Skin of body (tissue), 2 donors: ENCODE measurements around the gene CHTF18. TPM values are rescaled to one million over a fixed set of nuclear protein-coding genes. Genes with fewer than 3 reads are reported as not detected.
"Not testable (repeated sequence)": the region's sequence is repeated elsewhere in the genome, so short reads cannot be mapped to it uniquely, and the experiment has no call there.

Experiments used
- DNase-seq: peaks from one replicate; lab custom pipeline; 2025; lab: John Stamatoyannopoulos, UW
- total RNA-seq: library from RNA; depleted of rRNA; stranded (reverse); fragments of >200 nt; gene quantifications from one replicate; pipeline ENCODE4 v1.2.3, GENCODE V29; 2014

Gene CHTF18
- total RNA-seq, 1 donor from 2014 or later = 10.1 TPM

DNA sequence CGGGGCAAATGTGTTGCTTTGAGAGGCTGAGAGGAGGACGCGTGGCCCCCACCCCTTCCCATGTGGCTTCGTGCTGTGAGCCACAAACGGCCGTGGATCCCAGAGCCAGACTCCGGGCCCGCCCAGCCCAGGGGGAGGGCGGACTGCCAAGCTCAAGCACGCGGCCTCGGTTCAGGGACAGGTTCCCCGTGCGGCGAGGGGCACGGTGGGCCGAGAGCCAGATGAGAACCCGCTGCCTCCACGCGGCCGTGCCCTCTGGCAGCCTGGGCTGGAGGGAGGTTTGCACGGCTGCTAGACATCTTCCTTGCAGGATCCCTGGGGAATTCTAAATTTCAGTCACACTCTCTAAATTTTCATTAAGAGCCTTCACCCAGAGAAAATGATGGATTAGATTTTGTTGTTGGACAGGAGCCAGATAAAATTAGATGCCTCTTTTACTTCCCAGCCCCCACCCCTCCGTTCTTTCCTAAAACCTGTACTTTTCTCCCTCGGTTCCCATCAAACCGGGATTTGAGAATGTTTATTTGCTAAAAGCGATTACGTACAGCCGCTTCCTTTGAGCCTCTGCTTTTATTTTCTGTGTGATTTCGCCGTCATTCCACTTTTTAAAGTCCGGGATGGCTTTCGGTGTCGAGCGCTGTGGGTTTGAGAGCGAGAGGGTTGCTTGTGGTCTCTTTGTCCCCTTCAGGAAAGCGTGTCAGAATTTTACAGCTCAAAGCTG, 37.1 kb downstream of the CHTF18 start:
- DNase-seq = no peak

DNA sequence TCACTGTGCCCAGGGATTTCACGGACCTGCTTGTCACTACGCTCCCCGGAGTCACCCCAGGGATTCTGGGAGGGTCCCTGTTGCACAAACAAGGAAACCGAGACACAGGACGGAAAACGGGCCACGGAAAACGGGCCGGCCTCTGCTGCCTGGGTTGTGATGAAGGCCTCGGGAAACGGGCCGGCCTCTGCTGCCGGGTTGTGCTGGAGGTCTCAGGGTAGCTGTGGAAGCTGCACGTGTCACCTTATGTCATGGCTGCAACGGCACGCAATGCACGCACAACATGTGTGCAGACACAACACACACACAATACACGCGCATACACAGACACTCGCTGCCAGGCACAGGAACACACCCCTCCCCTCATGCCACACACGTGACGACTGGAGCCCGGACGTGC, 39.1 kb downstream of the CHTF18 start:
- no peak for DNase-seq

DNA sequence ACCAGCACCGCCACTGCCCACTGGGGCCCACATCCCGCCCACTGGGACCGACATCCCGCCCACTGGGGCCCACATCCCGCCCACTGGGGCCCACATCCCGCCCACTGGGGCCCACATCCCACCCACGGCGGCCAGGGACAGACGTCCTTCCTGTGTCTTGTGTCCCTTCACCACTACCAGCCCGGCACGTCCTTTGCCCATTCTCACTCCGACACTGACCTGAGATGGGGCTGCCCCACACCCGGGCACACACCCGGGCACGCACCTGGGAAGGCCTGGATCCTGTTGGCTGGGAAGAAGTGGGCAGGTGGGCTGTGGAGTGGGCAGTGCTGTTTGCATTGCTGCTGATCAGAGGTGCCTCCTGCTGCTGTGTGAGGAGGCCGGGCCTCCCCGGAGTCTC, 40.5 kb downstream of the CHTF18 start:
- no peak for DNase-seq

DNA sequence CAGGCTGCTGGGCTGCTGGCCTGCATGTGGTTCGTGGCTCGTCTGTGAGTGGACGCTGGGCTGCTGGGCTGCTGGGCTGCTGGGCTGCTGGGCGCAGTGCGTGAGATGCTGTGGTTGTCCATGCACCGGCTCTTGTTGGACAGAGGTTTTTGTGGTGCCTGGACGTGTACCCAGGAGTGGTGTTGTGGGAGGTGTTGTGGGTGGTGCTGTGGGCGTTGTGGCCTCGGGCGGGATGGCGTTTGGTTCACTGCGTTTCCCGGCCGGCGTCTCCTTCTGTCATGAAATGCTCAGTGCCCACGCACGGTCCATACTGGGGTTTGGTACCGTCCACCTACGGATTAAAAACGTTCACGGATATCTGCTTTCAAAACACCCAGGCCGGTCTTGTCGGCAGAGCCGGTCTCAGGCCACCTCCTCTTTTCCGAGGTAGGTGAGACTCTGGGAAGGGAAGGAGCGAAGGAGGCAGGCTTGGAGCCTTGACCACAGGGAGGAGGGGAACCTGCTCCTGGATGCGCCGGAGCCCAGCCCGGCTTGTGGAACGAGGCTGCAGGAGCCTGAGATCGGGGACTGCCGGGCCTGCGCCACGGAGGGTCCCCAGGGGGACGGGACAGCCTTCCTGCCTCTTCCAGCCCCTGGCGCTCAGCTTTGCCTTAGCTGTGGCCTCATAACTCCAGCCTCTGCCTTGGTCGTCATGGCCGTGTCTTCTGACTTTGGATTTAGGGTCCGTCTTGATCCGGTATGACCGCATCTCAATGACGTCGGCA, 41.9 kb downstream of the CHTF18 start:
- no peak for DNase-seq

DNA sequence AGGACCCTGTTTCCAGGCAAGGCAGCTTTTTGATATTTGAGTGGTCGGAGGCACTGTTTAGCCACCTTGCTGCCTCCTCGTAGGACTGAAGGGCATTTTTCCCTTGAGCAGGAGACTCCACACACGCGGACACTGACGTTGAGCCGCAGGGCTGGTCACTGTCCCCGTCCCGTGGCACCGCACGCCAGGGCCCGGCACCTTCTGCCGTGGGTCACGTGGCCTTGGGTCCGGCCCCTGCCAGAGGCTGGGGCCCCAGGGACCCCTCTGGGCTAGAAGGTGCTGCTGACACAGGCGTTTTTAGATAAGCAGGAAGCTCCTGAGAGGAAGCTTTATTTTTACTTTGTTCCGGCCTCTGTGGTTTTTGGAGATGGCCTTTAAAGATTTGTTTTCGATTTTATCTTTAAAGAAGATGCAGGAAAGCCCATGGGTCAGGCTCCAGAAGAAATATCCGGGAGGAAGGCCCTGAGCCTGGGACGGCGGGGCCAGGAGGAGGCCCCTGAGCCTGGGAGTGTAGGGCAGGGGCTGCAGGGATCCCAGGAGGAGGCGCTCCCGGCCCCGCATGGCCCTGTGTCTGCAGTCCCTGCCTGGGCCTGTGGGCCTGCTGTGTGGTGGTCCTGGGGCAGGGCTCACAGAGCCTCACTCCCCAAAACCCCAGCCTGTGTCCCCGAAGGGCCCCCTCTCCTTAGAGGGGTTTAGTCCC, 42.6 kb downstream of the CHTF18 start:
- no peak for DNase-seq

DNA sequence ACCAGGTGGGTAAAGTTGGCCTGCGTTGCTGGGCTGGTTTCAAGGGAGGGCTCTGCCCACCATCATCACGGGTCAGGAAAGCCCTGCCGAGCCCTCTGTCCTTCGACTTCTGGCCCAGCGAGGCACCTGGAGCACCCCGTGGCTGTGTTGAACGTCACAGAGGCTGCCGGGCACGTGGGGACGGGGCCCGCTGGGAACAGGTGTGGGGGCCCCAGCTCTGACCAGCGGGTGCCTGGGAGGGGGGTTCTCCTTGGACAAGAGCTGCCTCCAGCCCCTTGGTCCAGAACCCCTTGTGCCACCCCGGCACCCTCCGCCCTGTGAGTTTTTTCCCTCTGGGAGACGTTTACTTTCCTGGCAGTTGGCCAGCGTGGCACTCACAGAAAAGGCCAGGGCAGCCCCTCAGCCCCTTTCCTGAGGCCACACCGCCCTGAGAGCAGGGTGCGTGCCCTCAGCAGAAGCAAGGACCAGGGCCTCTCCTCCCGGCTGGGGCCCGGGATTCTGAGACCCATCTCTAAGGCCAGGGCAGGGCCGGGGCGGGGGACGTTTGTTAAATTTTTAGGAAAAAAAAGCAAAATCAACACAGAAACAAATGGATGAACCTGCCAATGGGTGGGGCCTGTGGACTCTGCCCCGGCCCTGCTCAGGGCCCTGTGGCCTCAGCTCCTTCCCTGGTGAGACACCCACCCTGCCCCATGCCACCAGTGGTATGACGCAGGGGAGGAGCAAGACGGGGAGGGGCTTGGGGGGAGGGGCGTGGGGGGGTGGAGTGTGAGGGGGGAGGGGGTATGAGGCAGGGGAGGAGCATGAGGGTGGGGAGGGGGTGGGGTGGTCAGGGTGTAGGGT, 43.4 kb downstream of the CHTF18 start:
- no peak for DNase-seq

- DNase-seq = no peak
These were observed 44.4 kb downstream of the CHTF18 start for GRCh38 chr16:832652-833336.

GRCh38 chr16:833411-833810, 45.0 kb downstream of the CHTF18 start:
- DNase-seq = no peak

- DNase-seq = no peak
These were observed 47.0 kb downstream of the CHTF18 start for GRCh38 chr16:835373-835772.

DNA sequence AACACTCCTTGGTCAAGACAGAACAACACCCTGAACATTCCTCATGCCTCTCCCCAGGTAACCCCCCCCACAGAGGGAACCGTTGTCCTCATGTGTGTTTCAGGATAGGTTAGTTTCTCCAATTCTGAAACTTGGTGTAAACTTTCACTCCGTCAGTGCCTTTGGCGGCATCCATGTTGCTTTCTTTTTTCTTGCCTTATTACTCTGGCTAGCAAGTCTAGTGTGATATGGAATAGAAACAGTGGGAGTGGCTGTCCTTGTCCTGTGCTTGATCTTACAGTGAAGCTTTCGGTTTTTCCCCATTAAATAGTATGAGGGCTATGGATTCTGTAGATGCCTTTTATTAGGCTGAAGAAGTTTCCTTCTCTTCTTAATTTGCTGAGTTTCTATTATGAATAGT, 47.8 kb downstream of the CHTF18 start:
- DNase-seq = no peak

DNA sequence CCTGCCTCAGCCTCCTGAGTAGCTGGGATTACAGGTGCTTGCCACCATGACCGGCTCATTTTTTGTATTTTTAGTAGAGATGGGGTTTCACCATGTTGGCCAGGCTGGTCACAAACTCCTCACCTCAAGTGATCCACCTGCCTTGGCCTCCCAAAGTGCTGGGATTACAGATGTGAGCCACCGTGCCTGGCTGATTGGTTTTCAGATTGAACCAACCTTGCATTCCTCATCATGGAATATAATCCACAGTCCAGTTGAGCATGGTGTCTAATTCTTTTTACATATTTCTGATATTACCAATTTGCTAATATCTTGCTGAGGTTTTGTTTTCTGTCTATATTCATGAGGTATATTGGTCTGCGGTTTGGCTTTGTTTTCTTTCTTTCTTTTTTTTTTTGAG, 48.4 kb downstream of the CHTF18 start:
- not testable (repeated sequence) for DNase-seq

GRCh38 chr16:838741-839140, 50.3 kb downstream of the CHTF18 start:
- no peak for DNase-seq

DNA sequence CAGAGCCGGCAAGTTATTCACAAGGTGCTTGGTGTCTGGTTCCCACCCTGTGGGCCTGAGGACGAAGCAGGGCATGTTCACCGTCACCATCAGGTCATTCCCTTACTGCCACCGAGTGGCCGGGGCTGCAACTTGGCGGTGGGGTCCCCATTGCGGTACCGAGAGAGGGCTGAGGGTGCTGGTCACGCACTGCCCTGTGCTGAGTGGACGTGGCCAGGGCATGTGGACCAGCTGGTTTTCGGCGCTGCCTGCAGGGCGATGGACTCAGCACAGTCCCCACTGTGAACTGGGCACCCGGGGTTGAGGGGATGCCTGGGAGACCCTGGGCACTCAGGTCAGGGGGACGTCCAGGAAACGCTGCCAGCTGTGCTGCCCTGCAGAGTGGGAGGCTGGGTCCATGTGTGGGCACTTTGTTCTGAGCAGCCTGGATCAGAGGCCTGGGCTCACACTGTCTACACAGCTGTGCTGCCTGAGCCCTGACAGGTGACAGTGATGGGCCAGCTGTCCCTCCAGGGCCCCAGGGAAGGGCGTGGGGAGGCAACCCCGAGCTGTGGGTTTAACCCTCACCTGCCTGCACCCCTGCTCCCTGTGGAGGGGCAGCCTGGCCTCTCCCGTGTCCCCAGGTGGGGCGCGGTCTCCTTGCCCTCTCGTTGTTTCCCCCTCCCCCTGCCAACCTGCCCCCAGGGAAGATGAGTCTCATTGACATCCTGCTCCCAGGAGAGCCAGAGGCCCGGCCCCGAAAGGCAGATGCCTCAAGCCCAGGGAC, 51.4 kb downstream of the CHTF18 start:
- DNase-seq = no peak

GRCh38 chr16:840561-841454, 52.4 kb downstream of the CHTF18 start:
- DNase-seq = no peak

DNA sequence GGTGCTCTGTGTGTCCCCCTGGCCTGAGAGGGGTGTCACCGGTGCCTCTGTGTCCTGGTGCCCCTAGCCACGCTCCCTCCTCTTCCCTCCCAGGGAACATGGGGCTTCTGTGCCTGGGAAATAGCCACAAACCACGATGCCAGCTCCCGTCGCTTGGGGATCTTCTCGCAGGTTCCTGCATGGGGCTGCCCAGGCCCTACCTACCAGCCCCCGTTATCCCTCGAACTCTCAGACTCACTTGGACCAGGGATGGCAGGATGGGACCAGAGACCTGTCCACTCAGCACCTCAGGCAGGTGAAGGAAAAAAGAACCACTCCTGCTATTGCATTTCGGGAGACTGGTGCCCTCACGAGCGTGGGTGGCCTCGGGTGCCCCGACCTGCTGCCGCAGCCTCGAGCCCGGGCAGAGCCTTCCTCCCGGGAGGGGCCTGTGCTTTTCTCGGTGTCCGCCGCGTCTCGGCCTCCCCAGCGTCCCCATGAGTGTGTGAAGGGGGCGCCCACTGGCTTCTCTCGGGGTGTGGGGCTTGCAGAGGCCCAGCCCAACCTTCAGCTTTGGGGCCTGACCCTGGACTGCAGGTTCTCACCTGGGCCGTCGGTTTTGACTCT, 53.1 kb downstream of the CHTF18 start:
- no peak for DNase-seq

GRCh38 chr16:842061-842476, 53.6 kb downstream of the CHTF18 start:
- peak; percentile 32 for DNase-seq

DNA sequence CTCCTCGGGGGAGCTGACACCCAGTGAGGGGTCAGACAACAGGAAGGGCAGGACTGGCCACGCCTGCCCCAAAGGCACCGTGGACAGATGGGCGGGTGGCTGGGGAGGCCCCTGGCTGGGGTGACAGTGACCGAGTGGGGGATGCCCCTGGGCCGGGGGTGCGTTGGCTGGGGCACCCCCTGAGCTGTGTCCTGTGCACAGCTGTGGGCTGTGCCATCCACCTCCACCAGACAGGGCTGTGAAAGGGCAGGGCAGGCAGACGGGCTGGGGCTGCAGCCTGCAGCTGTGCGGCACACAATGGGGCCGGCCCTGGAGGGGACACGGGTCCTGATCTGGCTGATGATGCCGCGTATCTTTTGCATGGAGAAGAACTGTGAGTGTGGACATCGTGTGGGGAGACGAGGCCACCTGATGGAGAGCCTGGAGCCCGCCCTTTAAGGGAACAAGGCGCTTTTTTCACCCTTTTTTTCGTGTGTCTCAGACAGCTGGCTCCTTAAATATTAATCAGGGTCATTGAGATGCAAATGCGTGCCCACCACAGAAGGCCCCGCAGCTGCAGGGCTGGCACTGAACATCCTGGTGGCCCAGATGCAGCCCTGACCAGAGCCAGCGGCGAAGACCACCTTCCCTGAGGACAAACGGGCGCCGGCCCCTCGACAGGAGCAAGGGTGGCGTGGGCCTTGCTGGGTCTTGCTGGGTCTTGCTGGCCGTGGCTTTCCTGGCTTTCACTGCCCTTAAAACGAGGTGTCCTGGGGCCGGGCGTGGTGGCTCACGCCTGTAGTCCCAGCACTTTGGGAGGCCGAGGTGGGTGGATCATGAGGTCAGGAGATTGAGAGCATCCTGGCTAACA, 54.5 kb downstream of the CHTF18 start:
- no peak for DNase-seq

DNA sequence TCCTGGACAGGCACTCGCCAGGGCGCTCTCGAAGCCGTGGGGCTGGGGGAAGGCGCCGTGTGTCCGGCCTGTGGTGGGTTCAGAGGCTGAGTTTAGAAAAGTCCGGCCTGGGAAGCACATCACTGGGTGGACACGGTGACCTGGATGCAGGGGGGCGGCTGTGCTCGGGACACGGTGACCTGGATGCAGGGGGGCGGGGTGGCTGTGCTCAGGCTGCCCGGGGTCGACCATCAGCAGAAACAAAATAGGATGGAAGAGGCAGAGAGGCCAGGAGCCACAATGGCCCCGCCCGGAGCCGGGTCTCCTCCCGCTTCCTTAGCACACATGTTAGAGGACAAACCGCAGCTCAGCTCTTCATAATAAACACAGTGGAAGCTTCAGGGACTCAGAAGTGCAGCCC, 55.4 kb downstream of the CHTF18 start:
- no peak for DNase-seq
